Neural cell (in vitro differentiated cells): Measurements from ENCODE around the gene MEGF11. TPM values are rescaled to one million over a fixed set of nuclear protein-coding genes. Genes with fewer than 3 reads are reported as not detected.

Experiments
- H2AFZ ChIP-seq: fragments of 200-600, 300-800 bp; sonication (generic), shearing (Covaris generic); 2 replicates; pipeline ENCODE4 v1.6.0; 2014; ENCODE audit warnings: low read depth, mild to moderate bottlenecking, antibody characterized with exemption, low read length, moderate library complexity
- H3F3A ChIP-seq: fragments of 200-600 bp; shearing (Covaris generic); 2 replicates; pipeline ENCODE4 v1.6.1; 2016; ENCODE audit warnings: mild to moderate bottlenecking, moderate library complexity, mixed read lengths, antibody characterized with exemption, low read length; ENCODE audit not compliant: insufficient read depth, poor library complexity, severe bottlenecking
- H3K27ac ChIP-seq: fragments of 200-600, 300-800 bp; sonication (generic), shearing (Covaris generic); 2 replicates; pipeline ENCODE4 v1.5.1; 2014; ENCODE audit warnings: mild to moderate bottlenecking, low read length, moderate library complexity
- H3K27me3 ChIP-seq: fragments of 300-800, 200-600 bp; sonication (generic), shearing (Covaris generic); 2 replicates; pipeline ENCODE4 v1.6.0; 2014; ENCODE audit warnings: mild to moderate bottlenecking, low read depth, low read length, moderate library complexity; ENCODE audit not compliant: insufficient read depth
- H3K36me3 ChIP-seq: fragments of 300-800, 200-600 bp; sonication (generic), shearing (Covaris generic); 2 replicates; pipeline ENCODE4 v1.5.1; 2014; ENCODE audit warnings: mild to moderate bottlenecking, antibody characterized with exemption, low read length, moderate library complexity; ENCODE audit not compliant: insufficient read depth
- H3K4me2 ChIP-seq: fragments of 300-800, 200-600 bp; sonication (generic), shearing (Covaris generic); 2 replicates; pipeline ENCODE4 v1.6.0; 2014; ENCODE audit warnings: mild to moderate bottlenecking, low read length
- H3K4me3 ChIP-seq: fragments of 300-800, 200-600 bp; sonication (generic), shearing (Covaris generic); 2 replicates; pipeline ENCODE4 v1.5.1; 2014; ENCODE audit warnings: mild to moderate bottlenecking, low read length, moderate library complexity
- H3K79me2 ChIP-seq: fragments of 200-600 bp; shearing (Covaris generic); replicated peaks from 2 replicates; pipeline ENCODE4 v1.6.0; 2014; ENCODE audit warnings: mild to moderate bottlenecking, low read length, moderate library complexity; ENCODE audit not compliant: insufficient read depth
- H3K9ac ChIP-seq: fragments of 300-800, 200-600 bp; sonication (generic), shearing (Covaris generic); 2 replicates; pipeline ENCODE4 v1.6.1; 2016; ENCODE audit warnings: mild to moderate bottlenecking, low read length, mixed read lengths
- H3K9me2 ChIP-seq: fragments of 200-600 bp; shearing (Covaris generic); 2 replicates; pipeline ENCODE4 v1.6.1; 2016; ENCODE audit warnings: mild to moderate bottlenecking, low read length, mixed read lengths; ENCODE audit not compliant: insufficient read depth
- H3K9me3 ChIP-seq: fragments of 200-600, 300-800 bp; sonication (generic), shearing (Covaris generic); 2 replicates; pipeline ENCODE4 v1.6.1; 2016; ENCODE audit warnings: mild to moderate bottlenecking, mixed run types, low read length, moderate library complexity, mixed read lengths
- H4K20me1 ChIP-seq: fragments of 200-600 bp; shearing (Covaris generic); 2 replicates; pipeline ENCODE4 v1.6.1; 2016; ENCODE audit warnings: mild to moderate bottlenecking, mixed run types; ENCODE audit not compliant: insufficient read depth
- CTCF ChIP-seq: fragments of 450-650 bp; IDR thresholded peaks from 2 replicates; pipeline ENCODE4 v1.5.1; 2014; ENCODE audit warnings: antibody characterized with exemption, mild to moderate bottlenecking, moderate library complexity; ENCODE audit not compliant: poor library complexity, severe bottlenecking
- EP300 ChIP-seq: fragments of 450-650 bp; conservative IDR thresholded peaks from 2 replicates; pipeline ENCODE4 v1.6.1; 2014; ENCODE audit warnings: antibody characterized with exemption, mild to moderate bottlenecking, moderate library complexity; ENCODE audit not compliant: poor library complexity, severe bottlenecking
- EZH2 ChIP-seq: fragments of 200-600, 300-800 bp; shearing (Covaris generic), sonication (generic); IDR thresholded peaks from 2 replicates; pipeline ENCODE4 v1.6.1; 2014; ENCODE audit warnings: antibody characterized with exemption, low read length, borderline replicate concordance, mild to moderate bottlenecking; ENCODE audit not compliant: insufficient read depth, poor library complexity, severe bottlenecking
- MXI1 ChIP-seq: fragments of 450-650 bp; conservative IDR thresholded peaks from 2 replicates; pipeline ENCODE4 v1.6.1; 2014; ENCODE audit warnings: antibody characterized with exemption, mild to moderate bottlenecking; ENCODE audit not compliant: poor library complexity, severe bottlenecking
- POLR2AphosphoS5 ChIP-seq: IDR thresholded peaks from 2 replicates; pipeline ENCODE4 v1.6.1; 2012
- RAD21 ChIP-seq: fragments of 450-650 bp; conservative IDR thresholded peaks from 2 replicates; pipeline ENCODE4 v1.6.1; 2014; ENCODE audit warnings: antibody characterized with exemption, mild to moderate bottlenecking, moderate library complexity
- REST ChIP-seq: IDR thresholded peaks from 2 replicates; pipeline ENCODE4 v1.6.1; 2012; ENCODE audit warnings: borderline replicate concordance
- SMC3 ChIP-seq: fragments of 450-650 bp; conservative IDR thresholded peaks from 2 replicates; pipeline ENCODE4 v1.6.1; 2014; ENCODE audit warnings: antibody characterized with exemption, mild to moderate bottlenecking, moderate library complexity; ENCODE audit not compliant: poor library complexity
- TAF1 ChIP-seq: IDR thresholded peaks from 2 replicates; pipeline ENCODE4 v1.6.1; 2012; ENCODE audit warnings: low read depth
- polyA plus RNA-seq: library from polyadenylated mRNA; depleted of rRNA; stranded (reverse); fragments of >200 nt; gene quantifications from 2 replicates; pipeline ENCODE4 v1.2.3, GENCODE V29; 2014

MEGF11 gene
- polyA plus RNA-seq, 1 donor from 2014 or later: 0.64 TPM

GRCh38 chr15:66033143-66033542, 220.4 kb downstream of the MEGF11 start:
- TF ChIP-seq TAF1 (no peak), REST (no peak), POLR2AphosphoS5 (no peak), EP300 (no peak), EZH2 (no peak), RAD21 (no peak), CTCF (no peak), MXI1 (no peak), SMC3 (no peak)
- Histone ChIP-seq H3F3A (no peaks in the 10 kb centered on the region), H3K27ac (no peak overlapping the region), H4K20me1 (no peaks in the 10 kb centered on the region), H3K4me3 (no peak overlapping the region), H3K9ac (no peak overlapping the region), H3K9me3 (no peaks in the 10 kb centered on the region), H3K27me3 (no peaks in the 10 kb centered on the region), H2AFZ (no peak overlapping the region), H3K4me2 (no peak overlapping the region), H3K9me2 (no peaks in the 10 kb centered on the region), H3K79me2 (no peaks in the 10 kb centered on the region), H3K36me3 (no peaks in the 10 kb centered on the region)

- H3K27me3 ChIP-seq: no peaks in the 10 kb centered on the region
- TF ChIP-seq RAD21 (no peak), REST (no peak), CTCF (no peak), TAF1 (no peak), POLR2AphosphoS5 (no peak), EZH2 (no peak), SMC3 (no peak), MXI1 (no peak), EP300 (no peak)
- H3K9ac ChIP-seq: no peak overlapping the region
Measured at GRCh38 chr15:66032006-66032405, 221.5 kb downstream of the MEGF11 start.

More at GRCh38 chr15:66032006-66032405, 221.5 kb downstream of the MEGF11 start:
- Histone ChIP-seq H3K79me2 (no peaks in the 10 kb centered on the region), H3K4me3 (no peak overlapping the region), H3K36me3 (no peaks in the 10 kb centered on the region), H3K4me2 (no peak overlapping the region), H4K20me1 (no peaks in the 10 kb centered on the region), H3K9me3 (no peaks in the 10 kb centered on the region), H3K9me2 (no peaks in the 10 kb centered on the region), H3F3A (no peaks in the 10 kb centered on the region), H2AFZ (no peak overlapping the region), H3K27ac (no peak overlapping the region)
